CD8-positive, alpha-beta memory T cell (primary cell): ENCODE measurements around the gene CLPSL1. TPM values are rescaled to one million over a fixed set of nuclear protein-coding genes. Genes with fewer than 3 reads are reported as not detected.

Experiments used
- CTCF ChIA-PET: fragments of 350-600 bp; sonication (Branson Sonifier 250); formaldehyde crosslinking; loops from one replicate; lab custom pipeline; 2021; ENCODE audit warnings: antibody characterized with exemption; lab: Charles Lee
- POLR2A ChIA-PET: fragments of 350-600 bp; sonication (Branson Sonifier 250); formaldehyde crosslinking; loops from one replicate; lab custom pipeline; 2021; ENCODE audit warnings: antibody characterized with exemption; lab: Charles Lee
- DNase-seq, 5 donors: peaks; one replicate each; pipeline versions ENCODE4 v3.0.0 to v3.0.0-alpha.2; 2020 to 2022; ENCODE audit warnings: mixed read lengths in 1 of 5
- H3K27ac ChIP-seq: one replicate; pipeline ENCODE4 v1.7.0; 2013; ENCODE audit warnings: low read depth, mild to moderate bottlenecking, low read length, moderate library complexity
- H3K27me3 ChIP-seq: 2 replicates; pipeline ENCODE4 v1.7.0; 2013; ENCODE audit warnings: low read length, mild to moderate bottlenecking; ENCODE audit not compliant: insufficient read depth, poor library complexity, severe bottlenecking
- H3K36me3 ChIP-seq: 2 replicates; pipeline ENCODE4 v1.7.0; 2013; ENCODE audit warnings: mild to moderate bottlenecking, low read length, moderate library complexity; ENCODE audit not compliant: insufficient read depth
- H3K4me1 ChIP-seq: 2 replicates; pipeline ENCODE4 v1.7.0; 2013; ENCODE audit warnings: mild to moderate bottlenecking, low read length, moderate library complexity; ENCODE audit not compliant: insufficient read depth
- H3K4me3 ChIP-seq: 2 replicates; pipeline ENCODE4 v1.7.0; 2013; ENCODE audit warnings: mild to moderate bottlenecking, low read length
- H3K9me3 ChIP-seq: 2 replicates; pipeline ENCODE4 v1.7.0; 2013; ENCODE audit warnings: mild to moderate bottlenecking, low read length
- H3K27ac Mint-ChIP-seq, 8 donors: one replicate each; pipeline ENCODE4 v1.8.0; 2020 to 2021; ENCODE audit warnings: mixed read lengths in 8 of 8, mild to moderate bottlenecking in 6 of 8, inconsistent platforms in 3 of 8, moderate library complexity in 3 of 8
- H3K27me3 Mint-ChIP-seq, 2 donors: one replicate each; pipeline ENCODE4 v1.8.0; 2020 to 2021; ENCODE audit warnings: mixed read lengths in 2 of 2, mild to moderate bottlenecking in 1 of 2, moderate library complexity in 1 of 2
- H3K36me3 Mint-ChIP-seq, 3 donors: one replicate each; pipeline ENCODE4 v1.8.0; 2020 to 2021; ENCODE audit warnings: mixed read lengths in 3 of 3, inconsistent platforms in 1 of 3, mild to moderate bottlenecking in 1 of 3
- H3K4me1 Mint-ChIP-seq, 3 donors: one replicate each; pipeline ENCODE4 v1.8.0; 2020 to 2021; ENCODE audit warnings: mixed read lengths in 3 of 3, inconsistent platforms in 1 of 3, mild to moderate bottlenecking in 1 of 3
- H3K4me3 Mint-ChIP-seq, 7 donors: one replicate each; pipeline ENCODE4 v1.8.0; 2020 to 2021; ENCODE audit warnings: mixed read lengths in 7 of 7, mild to moderate bottlenecking in 6 of 7, moderate library complexity in 4 of 7, inconsistent platforms in 2 of 7
- H3K9me3 Mint-ChIP-seq, 5 donors: one replicate each; pipeline ENCODE4 v1.8.0; 2020 to 2022; ENCODE audit warnings: mixed read lengths in 5 of 5, mild to moderate bottlenecking in 3 of 5, moderate library complexity in 2 of 5, inconsistent platforms in 1 of 5
- polyA plus RNA-seq: library from polyadenylated mRNA; unstranded; fragments of 300-500 nt; fragmentation: Illumina TruSeq; gene quantifications from one replicate; pipeline ENCODE4 v1.2.3, GENCODE V29; 2021
- total RNA-seq, 2 experiments: library from RNA; stranded (reverse); gene quantifications; one replicate each; pipeline ENCODE4 v1.2.3, GENCODE V29; 2021

The CLPSL1 gene
- total and polyA plus RNA-seq, 3 experiments from 2014 or later, result not detected

DNA sequence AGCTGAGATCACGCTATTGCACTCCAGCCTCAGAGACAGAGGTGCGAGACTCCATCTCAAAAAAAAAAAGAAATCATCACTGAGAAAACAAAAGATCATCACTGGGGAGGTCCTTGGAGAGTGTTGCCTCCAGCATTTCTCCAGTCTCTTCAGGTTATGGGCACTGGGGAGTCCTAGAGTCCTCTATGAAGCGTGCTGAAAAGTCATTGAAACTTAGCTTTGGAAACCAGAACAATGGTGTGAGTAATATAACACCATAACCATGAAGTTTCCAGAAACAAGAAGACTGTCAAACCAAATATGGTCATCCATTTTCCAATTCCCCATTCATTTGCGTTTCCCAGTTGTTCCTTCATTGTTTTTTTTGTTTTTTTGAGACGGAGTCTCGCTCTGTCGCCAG lies 30.3 kb upstream of the CLPSL1 start:
- ChIA-PET POLR2A (no interaction called here), CTCF (no interaction called here)
- no peaks in the 10 kb centered on the region for H3K27me3 ChIP-seq
- H3K9me3 ChIP-seq, result no peaks in the 10 kb centered on the region
- no peak overlapping the region for H3K27ac ChIP-seq
- Mint-ChIP-seq H3K36me3 (peaks cover 0 to 13% (median 3%) of the 10 kb centered on the region in 3 donors), H3K27me3 (peaks cover 4 to 6% of the 10 kb centered on the region in 2 donors), H3K9me3 (peaks cover 2 to 7% (median 6%) of the 10 kb centered on the region in 5 donors), H3K4me1 (no peaks in the 10 kb centered on the region), H3K27ac (no peak overlapping the region), H3K4me3 (no peak overlapping the region)
- H3K36me3 ChIP-seq, result no peaks in the 10 kb centered on the region
- no peaks in the 10 kb centered on the region for H3K4me1 ChIP-seq
- no peak overlapping the region for H3K4me3 ChIP-seq
- no peak for DNase-seq

- peaks cover 2 to 7% (median 6%) of the 10 kb centered on the region in 5 donors for H3K9me3 Mint-ChIP-seq
- no peak for DNase-seq
- no peaks in the 10 kb centered on the region for H3K4me1 ChIP-seq
- H3K4me3 ChIP-seq, result no peak overlapping the region
- peaks cover 4 to 9% of the 10 kb centered on the region in 2 donors for H3K27me3 Mint-ChIP-seq
- H3K4me3 Mint-ChIP-seq, result no peak overlapping the region
- CTCF ChIA-PET, result no interaction called here
- no peak overlapping the region for H3K27ac ChIP-seq
- no peaks in the 10 kb centered on the region for H3K4me1 Mint-ChIP-seq
- POLR2A ChIA-PET, result interaction anchor here (0.6 kb wide), 1 partner anchor 169 kb away, joined by 3 read pairs; the partner anchor contains the start of gene SRPK1
- H3K27ac Mint-ChIP-seq, result peak overlapping the region in 1 of 8 donors; percentile 3
- H3K9me3 ChIP-seq, result no peaks in the 10 kb centered on the region
- H3K27me3 ChIP-seq, result no peaks in the 10 kb centered on the region
- H3K36me3 Mint-ChIP-seq, result peaks cover 0 to 12% (median 3%) of the 10 kb centered on the region in 3 donors
- no peaks in the 10 kb centered on the region for H3K36me3 ChIP-seq
Observed at GRCh38 chr6:35751594-35751993, 29.2 kb upstream of the CLPSL1 start.

GRCh38 chr6:35752330-35752729 lies 28.5 kb upstream of the CLPSL1 start:
- Mint-ChIP-seq H3K36me3 (peaks cover 0 to 8% (median 3%) of the 10 kb centered on the region in 3 donors), H3K9me3 (peaks cover 2 to 7% (median 6%) of the 10 kb centered on the region in 5 donors), H3K27me3 (peaks cover 5 to 10% of the 10 kb centered on the region in 2 donors), H3K27ac (no peak overlapping the region), H3K4me3 (no peak overlapping the region), H3K4me1 (no peaks in the 10 kb centered on the region)
- ChIA-PET CTCF (no interaction called here), POLR2A (no interaction called here)
- no peak overlapping the region for H3K27ac ChIP-seq
- no peaks in the 10 kb centered on the region for H3K27me3 ChIP-seq
- no peak overlapping the region for H3K4me3 ChIP-seq
- no peaks in the 10 kb centered on the region for H3K36me3 ChIP-seq
- H3K9me3 ChIP-seq, result no peaks in the 10 kb centered on the region
- no peak for DNase-seq
- H3K4me1 ChIP-seq, result no peaks in the 10 kb centered on the region

GRCh38 chr6:35754452-35755277 lies 26.2 kb upstream of the CLPSL1 start:
- H3K4me3 Mint-ChIP-seq, result no peak overlapping the region
- POLR2A ChIA-PET, result no interaction called here

DNA sequence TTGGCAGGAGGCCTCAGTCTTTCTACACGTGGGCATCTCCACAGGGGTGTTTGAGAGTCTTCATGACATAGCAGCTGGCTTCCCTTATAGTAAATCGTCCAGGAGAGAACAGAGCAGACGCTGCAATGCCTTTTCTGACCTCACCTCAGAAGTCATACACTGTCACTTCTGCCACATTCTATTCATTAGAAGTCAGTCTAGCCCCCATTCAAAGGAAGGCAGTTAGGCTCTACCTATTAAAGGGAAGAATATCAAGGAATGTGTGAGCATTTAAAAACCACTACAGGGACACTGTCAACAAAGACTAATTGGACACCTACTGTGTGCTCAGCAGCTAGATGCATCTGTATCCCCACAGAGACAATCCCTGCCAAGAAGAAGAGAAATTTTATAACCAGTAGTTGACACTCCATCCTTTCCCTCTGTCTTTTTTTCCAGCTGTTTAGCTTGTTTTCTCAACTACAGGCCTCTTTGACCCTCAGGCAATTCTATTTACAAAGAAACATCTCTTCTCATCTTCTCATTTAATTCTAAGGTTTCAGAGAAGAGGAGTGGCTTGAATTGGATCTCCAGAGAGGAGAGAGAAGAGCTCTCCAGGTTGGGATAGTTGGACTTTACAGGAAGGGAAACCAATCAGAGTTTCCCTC lies 25.4 kb upstream of the CLPSL1 start:
- no peaks in the 10 kb centered on the region for H3K9me3 ChIP-seq
- no peaks in the 10 kb centered on the region for H3K4me1 ChIP-seq
- Mint-ChIP-seq H3K4me3 (no peak overlapping the region), H3K27ac (peak overlapping the region in 1 of 8 donors; percentile 75), H3K27me3 (peaks cover 20 to 23% of the 10 kb centered on the region in 2 donors), H3K4me1 (peaks cover 0 to 2% (median 0%) of the 10 kb centered on the region in 3 donors), H3K36me3 (no peaks in the 10 kb centered on the region), H3K9me3 (no peaks in the 10 kb centered on the region)
- H3K27ac ChIP-seq, result no peak overlapping the region
- H3K36me3 ChIP-seq, result no peaks in the 10 kb centered on the region
- ChIA-PET CTCF (no interaction called here), POLR2A (no interaction called here)
- DNase-seq, result no peak
- H3K27me3 ChIP-seq, result peaks cover 3% of the 10 kb centered on the region
- H3K4me3 ChIP-seq, result no peak overlapping the region

More at GRCh38 chr6:35754452-35755277, 26.2 kb upstream of the CLPSL1 start:
- no peak for DNase-seq
- H3K36me3 ChIP-seq, result no peaks in the 10 kb centered on the region
- H3K4me1 ChIP-seq, result no peaks in the 10 kb centered on the region
- Mint-ChIP-seq H3K27ac (peak overlapping the region in 1 of 8 donors; percentile 17), H3K27me3 (peaks cover 16 to 21% of the 10 kb centered on the region in 2 donors), H3K9me3 (no peaks in the 10 kb centered on the region), H3K36me3 (no peaks in the 10 kb centered on the region), H3K4me1 (peaks cover 0 to 2% (median 0%) of the 10 kb centered on the region in 3 donors)
- H3K4me3 ChIP-seq, result no peak overlapping the region
- no peaks in the 10 kb centered on the region for H3K9me3 ChIP-seq
- CTCF ChIA-PET, result interaction anchor here (0.7 to 1.0 kb wide), 2 partner anchors 18 to 171 kb away, joined by 3 read pairs; partner anchors contain the start of gene ARMC12
- no peak overlapping the region for H3K27ac ChIP-seq
- no peaks in the 10 kb centered on the region for H3K27me3 ChIP-seq

GRCh38 chr6:35757456-35758123 lies 23.2 kb upstream of the CLPSL1 start:
- Histone ChIP-seq H3K27ac (no peak overlapping the region), H3K4me3 (no peak overlapping the region), H3K4me1 (no peaks in the 10 kb centered on the region), H3K27me3 (peaks cover 5% of the 10 kb centered on the region), H3K36me3 (no peaks in the 10 kb centered on the region), H3K9me3 (no peaks in the 10 kb centered on the region)
- Mint-ChIP-seq H3K9me3 (no peaks in the 10 kb centered on the region), H3K4me3 (no peak overlapping the region), H3K27ac (no peak overlapping the region), H3K27me3 (peaks cover 30 to 37% of the 10 kb centered on the region in 2 donors), H3K4me1 (peaks cover 0 to 2% (median 0%) of the 10 kb centered on the region in 3 donors), H3K36me3 (no peaks in the 10 kb centered on the region)
- ChIA-PET POLR2A (no interaction called here), CTCF (interaction anchor here (0.9 to 1.2 kb wide), 2 partner anchors 11 to 21 kb away, joined by 3 to 4 read pairs; partner anchors contain the start of gene ARMC12)
- no peak for DNase-seq

GRCh38 chr6:35759426-35759825 lies 21.4 kb upstream of the CLPSL1 start:
- ChIA-PET CTCF (no interaction called here), POLR2A (no interaction called here)
- H3K4me1 ChIP-seq, result no peaks in the 10 kb centered on the region
- peaks cover 9% of the 10 kb centered on the region for H3K27me3 ChIP-seq
- DNase-seq, result no peak
- no peak overlapping the region for H3K4me3 Mint-ChIP-seq
- no peak overlapping the region for H3K4me3 ChIP-seq
- no peak overlapping the region for H3K27ac Mint-ChIP-seq
- H3K4me1 Mint-ChIP-seq, result peaks cover 0 to 8% (median 7%) of the 10 kb centered on the region in 3 donors
- H3K36me3 Mint-ChIP-seq, result no peaks in the 10 kb centered on the region
- H3K36me3 ChIP-seq, result no peaks in the 10 kb centered on the region
- no peaks in the 10 kb centered on the region for H3K9me3 ChIP-seq
- H3K27ac ChIP-seq, result no peak overlapping the region
- no peaks in the 10 kb centered on the region for H3K9me3 Mint-ChIP-seq
- H3K27me3 Mint-ChIP-seq, result peaks cover 40 to 55% of the 10 kb centered on the region in 2 donors
